RKO (cell line): ENCODE results near the gene NHSL2.
A peak's percentile ranks its signal among the peaks of the same experiment; 100 is the strongest.
"Not testable (repeated sequence)": the region's sequence is repeated elsewhere in the genome, so short reads cannot be mapped to it uniquely, and the experiment has no call there.

ENCODE experiments used
- DNase-seq: peaks from one replicate; pipeline ENCODE4 v3.0.0-alpha.2; 2016; ENCODE audit warnings: low spot score

NHSL2 gene

DNA sequence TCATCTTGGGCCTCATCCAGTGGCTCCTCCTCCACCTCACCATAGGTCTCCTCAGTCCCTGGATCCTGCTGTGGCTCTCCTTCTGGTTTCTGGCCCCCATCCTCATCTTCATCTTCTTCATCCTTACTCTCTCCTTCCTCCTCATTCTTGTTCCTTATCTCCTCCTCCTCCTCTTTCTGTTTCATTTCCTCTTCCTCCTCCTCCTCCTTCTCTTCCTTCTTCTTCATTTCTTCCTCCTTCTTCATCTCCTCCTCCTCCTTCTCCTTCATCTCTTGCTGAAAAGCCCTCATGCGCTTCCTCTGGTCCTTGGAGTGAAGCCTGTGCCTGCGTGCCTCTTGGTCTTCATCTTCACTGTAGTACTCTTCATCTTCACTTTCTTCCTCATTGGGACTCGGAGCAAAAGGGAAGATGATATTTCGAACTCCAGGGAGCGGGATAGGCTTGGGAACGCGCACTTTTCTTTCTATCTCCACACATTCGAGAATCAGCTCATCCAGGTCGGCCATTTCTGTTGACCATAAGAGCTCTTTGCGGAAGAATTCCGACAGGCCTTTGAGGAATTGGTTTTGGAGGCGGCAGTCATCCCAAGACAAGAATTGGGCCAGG lies 219.6 kb downstream of the NHSL2 start:
- DNase-seq: no peak

DNA sequence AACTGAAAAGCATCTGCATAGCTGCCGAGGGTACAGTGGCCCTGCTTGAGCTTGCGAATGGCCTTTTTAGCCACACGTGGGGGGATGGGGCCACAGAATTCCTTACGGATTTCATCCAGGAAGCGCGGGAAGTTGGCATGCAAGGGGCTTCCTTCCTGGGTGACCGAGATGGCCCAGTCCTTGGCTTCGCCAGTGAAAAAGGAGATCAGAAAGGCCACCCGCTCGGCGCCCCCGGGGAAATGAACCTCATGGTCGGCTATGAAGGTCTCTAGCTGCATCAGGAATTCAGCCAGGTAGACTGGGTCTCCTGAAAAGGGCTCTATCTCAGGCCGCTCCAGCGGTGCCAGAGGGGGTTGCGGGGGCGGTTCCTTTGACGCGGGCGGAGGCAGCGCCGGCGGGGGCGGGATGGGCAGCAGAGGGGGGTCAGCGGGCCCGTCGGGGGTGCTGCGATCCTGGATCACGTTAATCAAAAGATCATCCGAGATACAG lies 220.2 kb downstream of the NHSL2 start:
- no peak for DNase-seq

DNA sequence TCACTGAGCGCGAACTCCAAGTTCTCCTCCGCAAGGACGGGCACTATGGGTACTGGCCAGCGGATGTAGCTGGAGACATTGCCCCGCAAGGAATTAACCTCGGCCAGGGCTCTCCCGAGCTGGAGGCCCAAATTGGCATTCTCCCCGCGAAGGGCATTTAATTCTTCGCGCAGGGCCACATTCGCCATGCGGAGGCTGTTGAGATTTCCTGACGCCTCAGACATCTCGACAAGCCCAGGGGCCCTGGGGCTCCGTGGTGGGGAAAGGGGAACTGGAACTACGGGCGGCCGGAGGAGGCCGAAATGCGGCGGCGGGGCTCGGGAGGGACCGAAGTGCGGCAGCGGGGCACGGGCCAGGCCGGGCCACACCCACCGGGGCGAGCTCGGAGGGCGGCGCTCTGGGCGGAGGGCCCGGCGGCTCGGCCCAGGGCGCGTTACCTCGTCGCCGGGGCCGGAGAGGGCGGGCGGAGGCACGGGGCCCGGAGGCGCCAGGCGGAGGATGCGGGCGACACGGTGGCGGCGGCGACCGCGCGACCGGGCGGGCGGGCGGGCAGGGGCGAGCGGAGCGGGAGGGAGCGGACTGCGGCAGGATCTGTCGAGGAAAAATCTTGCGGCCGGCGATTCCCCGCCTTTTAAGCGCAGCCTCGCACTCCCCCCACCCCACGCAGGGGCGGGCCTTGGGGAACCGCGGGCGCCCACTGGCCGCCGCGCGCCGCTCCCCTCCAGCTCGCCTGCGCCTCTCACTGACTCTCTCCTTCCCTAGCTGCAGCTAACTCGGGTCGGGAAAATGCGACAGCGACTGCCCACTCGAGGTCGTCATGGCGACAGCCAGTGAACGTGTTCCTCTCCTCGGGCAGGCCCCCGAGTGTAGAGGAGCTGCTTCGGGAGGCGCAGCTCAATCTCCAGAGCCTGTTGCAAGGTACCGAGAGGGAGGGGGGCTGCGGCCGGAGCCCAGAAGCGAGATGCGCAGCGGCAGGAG lies 221.0 kb downstream of the NHSL2 start, which contains the start of gene RTL5:
RTL5 (minus strand) TSS at position 599 of the 978 bp plus-strand sequence.
- no peak for DNase-seq

DNA sequence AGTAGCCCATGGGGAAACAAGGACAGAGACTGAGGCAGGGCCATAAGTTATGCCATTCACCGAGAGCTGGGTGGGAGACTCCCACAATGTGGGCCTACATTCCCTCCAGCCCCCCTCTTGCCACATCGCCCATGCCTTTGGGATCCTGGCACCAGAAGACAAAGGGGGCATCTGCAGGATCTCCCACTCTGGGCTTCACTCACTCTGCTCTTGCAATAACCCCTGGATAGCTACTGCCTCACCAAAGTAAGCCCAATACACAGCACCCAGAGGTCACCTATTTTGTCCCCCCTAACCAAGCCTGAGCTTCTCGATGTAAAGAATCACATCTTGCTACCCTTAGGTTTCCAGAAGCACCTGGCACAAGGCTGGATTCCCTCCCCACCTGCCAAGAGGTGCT lies 221.8 kb downstream of the NHSL2 start:
- no peak for DNase-seq

DNA sequence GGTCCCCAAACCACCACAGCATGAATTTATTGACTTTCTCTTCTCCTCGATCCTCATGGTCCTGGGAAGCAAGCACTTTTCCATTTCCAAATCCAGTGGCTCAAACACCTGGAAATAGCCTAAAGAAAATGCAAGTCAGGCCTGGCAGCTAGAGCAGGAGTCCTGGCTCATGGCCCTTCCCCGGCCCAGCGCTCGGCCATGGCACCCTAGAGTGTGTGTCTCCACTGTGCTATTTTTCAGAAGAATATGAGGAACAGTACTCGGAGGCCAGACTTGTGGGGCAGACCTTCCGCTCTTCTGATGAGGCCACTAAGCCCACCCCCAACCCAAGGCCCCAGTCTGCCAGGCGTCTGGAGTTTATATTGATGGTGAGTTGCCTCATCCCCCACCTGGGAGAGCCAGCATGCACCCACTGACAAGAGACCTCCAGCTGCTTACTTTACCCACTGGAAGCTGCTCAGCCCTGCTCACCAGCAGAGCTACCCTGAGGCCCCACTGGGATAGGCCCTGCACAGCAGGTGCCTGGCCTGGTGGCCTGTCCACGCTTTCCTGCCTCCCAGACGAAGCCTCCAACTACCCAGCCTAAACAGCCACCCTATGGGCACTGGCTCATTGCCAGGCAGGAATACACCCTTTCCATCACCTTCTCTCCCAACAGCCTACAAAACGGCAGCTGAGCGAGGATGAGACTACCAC lies 223.4 kb downstream of the NHSL2 start:
- DNase-seq: no peak

DNA sequence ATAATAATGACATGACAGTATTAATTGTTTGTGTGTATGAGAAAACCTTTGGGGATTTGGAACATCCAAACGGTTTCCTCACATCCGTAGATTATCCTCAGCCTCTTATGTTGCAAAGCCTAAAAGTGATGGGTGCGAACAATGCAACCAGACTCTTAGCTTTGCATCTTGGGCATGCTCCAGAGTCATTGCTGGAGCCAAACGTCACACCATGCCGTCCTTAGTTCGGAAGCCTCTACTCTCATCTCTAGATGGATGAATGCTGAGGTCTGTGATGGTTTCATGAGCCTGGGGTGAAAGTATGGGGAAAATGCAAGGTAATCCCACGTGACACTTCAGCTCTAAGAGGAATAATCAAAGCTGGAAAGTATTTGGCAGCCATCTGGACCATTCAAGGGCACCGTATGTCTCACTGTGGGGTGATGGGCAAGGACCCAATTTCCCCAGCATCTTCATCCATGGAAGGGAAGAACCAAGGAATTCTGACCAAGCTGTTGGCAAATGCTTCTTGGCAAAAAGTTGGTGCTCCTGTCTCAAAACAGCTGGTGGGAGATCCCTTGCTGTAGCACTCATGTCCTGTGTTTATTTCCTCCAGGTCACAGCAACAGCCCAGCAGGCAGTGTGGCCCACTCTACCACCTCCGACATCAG lies 227.3 kb downstream of the NHSL2 start:
- DNase-seq: no peak

DNA sequence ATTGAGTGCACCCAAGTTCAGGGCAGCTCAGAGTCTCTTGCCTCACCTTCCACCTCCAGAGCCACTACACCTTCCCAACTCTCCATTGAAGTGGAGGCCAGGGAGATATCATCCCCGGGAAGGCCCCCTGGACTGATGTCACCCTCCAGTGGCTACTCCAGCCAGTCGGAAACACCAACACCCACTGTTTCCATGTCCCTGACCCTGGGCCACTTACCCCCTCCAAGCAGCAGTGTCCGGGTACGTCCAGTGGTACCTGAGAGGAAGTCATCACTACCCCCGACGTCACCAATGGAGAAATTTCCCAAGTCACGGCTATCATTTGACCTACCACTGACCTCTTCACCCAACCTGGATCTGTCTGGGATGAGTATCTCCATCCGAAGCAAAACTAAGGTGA lies 228.9 kb downstream of the NHSL2 start:
- DNase-seq: no peak

DNA sequence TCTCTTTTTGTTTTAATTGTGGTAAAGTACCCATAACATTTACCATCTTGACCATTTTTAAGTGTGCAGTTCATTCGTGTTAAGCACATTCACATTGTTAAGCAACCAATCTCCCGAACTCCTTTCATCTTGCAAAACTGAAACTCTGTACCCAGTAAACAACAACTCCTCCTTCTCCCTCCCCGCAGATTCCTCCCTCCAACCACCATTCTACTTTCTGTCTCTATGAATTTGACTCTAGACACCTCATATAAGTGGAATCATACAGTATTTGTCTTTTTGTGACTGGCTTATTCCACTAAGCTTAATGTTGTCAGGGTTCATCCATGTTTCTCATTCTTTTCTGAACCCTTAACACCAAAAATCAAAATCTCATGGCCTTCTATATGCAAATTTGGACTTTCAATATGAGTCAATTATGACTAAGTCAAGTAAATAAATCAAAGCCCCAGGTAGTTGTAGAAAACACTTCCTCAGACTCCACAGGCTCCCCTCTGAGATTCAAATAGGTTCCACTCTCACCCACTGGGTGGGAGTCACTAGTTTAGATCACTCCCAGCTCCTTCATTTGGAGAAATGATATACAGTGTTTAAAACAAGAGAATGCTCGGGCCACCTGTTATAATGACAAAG lies 230.8 kb downstream of the NHSL2 start:
- DNase-seq: no peak

DNA sequence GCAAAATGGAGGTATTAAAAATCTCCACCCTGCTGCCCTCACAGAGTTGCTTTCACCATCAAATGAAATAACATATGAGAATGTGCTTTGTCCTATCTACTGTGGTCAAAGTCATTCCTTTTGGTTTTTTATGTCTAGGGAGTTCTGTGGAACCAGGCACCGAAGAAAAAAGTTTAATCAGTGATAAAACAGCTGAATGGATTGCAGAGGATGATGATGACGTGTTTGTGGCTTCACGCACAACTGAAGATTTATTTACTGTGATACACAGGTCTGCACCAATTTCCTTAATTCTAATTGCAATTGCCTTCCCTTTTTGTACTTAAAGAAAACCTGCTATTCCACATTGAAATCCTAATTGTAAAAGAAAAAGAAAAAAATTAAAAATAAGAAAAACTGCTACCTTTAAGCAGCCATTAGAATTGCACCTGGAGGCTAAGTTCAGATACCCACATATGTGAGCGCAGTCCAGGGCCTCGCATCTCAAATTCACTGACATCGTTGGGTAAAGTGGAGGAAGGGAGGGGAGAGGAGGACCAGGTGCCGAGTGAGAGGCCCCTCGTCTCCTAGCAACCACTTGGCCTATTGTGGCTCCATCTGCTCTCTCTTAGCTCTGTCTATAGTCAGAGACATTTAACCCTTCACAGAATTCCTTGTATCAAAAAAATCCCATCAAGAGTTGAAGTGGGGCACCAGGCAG lies 231.6 kb downstream of the NHSL2 start:
- no peak for DNase-seq

DNA sequence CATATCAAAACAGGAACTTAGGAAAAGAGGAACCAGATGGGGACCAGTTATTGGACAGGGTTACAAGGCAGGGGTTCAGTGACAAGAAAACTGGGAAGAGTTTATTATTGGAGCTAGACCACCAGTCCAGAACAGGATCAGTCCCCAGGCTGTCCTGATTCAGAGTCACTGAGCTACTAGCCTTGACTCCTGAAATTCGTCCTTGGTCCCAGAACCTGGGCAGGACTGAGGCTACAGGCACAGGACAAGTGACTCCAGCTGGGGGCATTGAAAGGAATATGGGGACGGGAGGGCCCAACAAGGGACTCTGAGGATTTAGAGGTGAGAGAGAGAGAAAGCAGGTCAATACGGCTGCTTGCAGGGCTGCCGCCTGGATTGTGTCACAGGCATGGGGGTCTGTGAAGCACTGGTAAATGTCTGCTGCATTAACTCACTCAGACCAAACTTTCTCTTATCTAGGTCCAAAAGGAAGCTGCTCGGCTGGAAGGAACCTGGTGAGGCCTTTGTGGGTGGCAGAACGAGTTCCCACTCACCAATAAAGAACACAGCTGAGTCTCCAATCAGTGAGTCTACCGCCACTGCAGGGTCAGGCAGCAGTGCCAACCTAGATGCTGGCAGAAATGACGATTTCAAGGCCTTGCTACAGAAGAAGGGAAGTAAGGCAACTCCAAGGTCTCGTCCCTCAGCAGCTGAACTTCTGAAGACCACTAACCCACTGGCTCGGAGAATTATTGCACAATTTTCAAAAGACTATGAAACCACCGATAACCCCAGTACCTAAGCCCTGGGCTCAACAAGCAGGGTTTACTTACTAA lies 232.4 kb downstream of the NHSL2 start:
- no peak for DNase-seq

DNA sequence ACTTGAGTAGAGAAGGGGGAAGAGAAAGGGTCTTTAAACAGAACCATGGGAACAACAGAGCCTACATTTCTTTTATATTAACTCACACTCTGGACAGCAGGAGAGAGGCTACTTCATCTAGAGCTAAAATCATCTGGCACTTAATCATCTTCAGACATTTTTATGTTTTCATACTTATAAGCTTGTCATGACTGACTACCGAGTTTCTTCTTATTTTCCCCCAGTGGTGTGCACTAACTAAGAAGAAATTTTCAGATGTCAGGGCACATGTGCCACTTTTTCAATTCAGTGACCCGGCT lies 232.9 kb downstream of the NHSL2 start:
- DNase-seq: no peak

DNA sequence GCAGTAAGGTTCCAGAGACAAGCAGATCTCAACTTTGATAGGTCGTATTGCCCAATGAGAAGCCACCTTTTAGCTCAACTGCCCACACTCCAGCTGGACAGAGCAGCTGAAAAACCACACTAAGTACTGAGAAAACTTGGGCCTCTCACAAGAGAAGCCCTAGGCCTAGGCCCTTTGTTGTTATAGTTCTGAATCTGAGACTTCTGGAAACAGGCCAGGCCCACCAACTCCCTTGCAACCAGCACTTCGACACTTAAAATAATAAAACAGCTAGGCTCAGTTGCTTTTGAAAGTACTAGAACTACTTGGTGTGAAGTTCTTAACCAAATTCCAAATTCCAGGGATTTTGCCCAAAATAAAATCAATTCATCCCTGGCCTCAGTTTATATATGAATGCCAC lies 234.5 kb downstream of the NHSL2 start:
- DNase-seq: no peak

DNA sequence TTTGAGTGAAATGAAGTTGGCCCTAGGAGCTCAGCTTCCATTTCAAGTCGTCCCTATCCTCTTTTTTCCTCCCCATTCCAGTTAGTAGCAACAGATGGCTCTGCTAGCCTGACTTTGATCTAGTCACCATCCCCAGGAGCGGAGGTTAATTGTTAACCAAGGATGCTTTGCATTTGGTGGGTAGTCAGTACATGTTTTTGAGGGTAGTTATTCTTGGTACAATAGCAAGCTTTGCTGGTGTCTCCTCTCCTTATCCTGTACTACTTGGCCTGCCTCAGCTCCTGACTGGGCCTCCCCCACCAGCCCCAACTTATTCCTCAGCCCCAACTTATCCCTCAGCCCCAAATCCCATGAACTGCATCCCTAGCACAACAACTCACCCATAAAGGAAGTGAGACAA lies 235.9 kb downstream of the NHSL2 start:
- DNase-seq: no peak

DNA sequence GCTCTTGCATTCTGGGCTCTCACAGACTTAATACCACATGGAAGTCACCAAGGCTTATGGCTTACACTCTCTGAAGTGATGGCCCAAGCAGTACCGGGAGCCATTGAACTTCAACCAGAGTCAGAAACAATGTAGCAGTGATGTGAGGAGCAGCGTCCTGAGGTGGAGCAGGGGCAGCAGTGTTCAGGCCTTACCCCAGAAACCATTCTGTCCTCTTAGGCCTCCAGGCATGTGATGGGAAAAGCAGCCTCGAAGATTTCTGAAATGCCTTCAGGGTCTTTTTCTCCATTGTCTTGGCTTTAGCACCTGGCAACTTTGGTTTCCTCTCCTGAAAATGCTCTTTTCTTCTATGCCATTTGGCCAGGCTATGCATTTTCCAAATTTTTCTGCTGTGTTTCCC lies 248.1 kb downstream of the NHSL2 start:
- no peak for DNase-seq

DNA sequence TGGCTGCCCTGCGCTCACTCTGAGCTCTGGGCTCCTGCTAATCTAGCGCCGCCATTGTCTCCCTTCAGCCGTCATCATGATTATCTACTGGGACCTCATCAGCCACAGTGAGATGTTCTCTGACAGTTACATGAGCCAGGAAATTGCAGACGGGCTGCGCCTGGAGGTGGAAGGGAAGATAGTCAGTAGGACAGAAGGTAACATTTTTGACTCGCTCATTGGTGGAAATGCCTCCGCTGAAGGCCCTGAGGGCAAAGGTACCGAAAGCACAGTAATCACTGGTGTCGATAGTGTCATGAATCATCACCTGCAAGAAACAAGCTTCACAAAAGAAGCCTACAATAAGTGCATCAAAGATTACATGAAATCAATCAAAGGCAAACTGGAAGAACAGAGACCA lies 249.1 kb downstream of the NHSL2 start:
- DNase-seq: no peak

DNA sequence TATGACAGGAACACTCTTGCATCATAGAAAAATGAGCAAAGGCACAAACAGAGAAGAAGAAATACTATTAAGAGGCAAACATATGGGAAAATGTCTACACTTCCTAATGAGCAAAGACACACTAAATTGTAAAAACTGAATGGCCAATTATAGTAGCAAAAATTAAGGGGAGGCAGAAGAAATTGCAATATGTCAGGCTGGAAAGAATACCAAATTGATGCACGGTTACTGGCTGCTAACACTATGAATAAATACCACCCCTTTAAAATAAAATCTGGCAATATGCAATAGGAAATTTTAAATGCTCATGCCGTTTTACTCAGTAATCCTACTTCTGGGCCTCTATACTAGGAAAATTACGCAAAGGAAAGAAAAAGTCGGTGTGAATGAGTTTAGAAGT lies 254.9 kb downstream of the NHSL2 start:
- DNase-seq: no peak

DNA sequence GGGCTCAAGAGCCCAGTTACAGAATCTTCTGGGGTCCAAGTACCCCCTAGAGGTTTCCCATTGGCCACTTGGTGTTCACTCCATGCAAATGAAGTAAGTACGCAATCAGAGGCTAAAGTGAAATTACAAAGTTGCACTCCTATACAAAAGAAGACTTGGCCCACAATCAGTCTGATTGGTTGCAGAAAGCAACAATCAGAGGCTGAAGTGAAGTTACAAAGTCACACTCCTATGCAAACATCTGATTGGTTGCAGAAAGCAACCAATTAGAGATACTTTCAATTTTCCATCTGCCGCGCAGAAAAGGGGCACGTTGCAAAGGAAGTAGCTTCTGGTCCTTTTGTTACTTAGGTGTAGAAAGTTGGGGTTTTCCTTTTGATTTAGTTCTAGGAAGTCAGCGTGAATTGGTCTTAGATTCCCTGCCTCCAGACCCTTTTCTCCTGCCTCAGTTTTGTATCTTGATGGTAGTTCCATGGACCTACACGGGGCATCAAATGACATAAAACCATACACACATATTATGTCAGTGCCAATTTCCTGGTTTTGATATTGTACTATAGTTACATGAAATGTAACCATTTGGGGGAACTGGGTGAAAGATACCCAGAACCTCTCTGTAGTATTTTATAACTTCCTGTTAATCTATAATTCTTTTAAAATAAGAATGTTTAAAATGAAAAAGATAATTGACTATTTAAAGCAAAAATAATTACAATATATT lies 258.5 kb downstream of the NHSL2 start:
- DNase-seq: no peak

DNA sequence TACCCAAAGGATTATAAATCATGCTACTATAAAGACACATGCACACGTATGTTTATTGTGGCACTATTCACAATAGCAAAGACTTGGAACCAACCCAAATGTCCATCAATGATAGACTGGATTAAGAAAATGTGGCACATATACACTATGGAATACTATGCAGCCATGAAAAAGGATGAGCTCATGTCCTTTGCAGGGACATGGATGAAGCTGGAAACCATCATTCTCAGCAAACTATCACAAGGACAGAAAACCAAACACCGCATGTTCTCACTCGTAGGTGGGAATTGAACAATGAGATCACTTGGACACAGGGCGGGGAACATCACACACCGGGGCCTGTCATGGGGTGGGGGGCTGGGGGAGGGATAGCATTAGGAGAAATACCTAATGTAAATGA lies 265.6 kb downstream of the NHSL2 start:
- DNase-seq: not testable (repeated sequence)

DNA sequence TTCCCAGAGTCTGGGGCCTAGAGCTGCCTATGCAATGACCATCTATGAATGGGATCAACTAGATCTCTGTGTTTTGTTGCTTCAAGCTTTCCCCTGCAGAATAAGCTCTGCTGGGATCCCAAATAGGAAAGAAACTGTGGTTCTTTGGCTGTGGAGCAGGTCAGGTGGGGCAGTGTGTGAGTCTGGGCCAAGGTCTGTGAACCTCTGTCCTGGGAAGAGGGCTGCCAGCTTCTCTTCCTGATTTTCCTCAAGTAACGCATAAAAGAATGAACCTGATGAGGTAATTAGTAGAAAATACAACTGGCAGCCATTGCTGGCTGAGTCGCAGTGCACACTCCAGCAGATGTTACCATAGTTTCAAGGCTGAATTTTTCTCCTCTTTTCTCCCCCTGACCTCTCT lies 266.3 kb downstream of the NHSL2 start:
- DNase-seq: no peak

DNA sequence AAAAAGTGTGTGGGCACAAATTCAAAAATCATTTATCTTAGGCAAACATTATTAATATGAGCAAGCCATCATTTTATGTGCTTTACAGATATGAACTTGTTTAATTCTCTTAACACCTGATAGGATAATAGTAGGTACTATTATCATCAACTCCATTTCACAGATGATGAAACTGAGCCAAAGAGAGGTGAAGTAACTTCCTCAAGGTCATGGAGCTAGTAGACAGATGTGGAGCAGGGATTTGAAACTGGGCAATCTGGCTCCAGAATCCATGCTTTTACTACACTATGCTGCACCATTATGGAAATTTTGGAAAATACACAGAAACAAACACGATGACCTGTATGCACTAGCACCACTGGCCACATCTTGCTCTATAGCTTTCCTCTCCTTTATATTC lies 269.9 kb downstream of the NHSL2 start:
- DNase-seq: peak; percentile 20
